COLO668 (cell line): ENCODE measurements around the gene MECP2.

Experiments
- DNase-seq: peaks from one replicate; lab custom pipeline; 2025; ENCODE audit not compliant: unreplicated experiment; lab: John Stamatoyannopoulos, UW

Gene MECP2

GRCh38 chrX:154116426-154117211 lies 19.1 kb upstream of the MECP2 start:
- no peak for DNase-seq

GRCh38 chrX:154115750-154116149 lies 18.2 kb upstream of the MECP2 start:
- DNase-seq: no peak

- DNase-seq: no peak
Measured at GRCh38 chrX:154115071-154115470, 17.6 kb upstream of the MECP2 start.

GRCh38 chrX:154114652-154115051 lies 17.1 kb upstream of the MECP2 start:
- DNase-seq: no peak

GRCh38 chrX:154113729-154114128 lies 16.2 kb upstream of the MECP2 start:
- DNase-seq: no peak

- DNase-seq: no peak
Measured at GRCh38 chrX:154098551-154098950, 1.0 kb upstream of the MECP2 start.

- peak; percentile 88 for DNase-seq
Measured at GRCh38 chrX:154097003-154097588, 421 bp downstream of the MECP2 start.

GRCh38 chrX:154096140-154097002 lies 1.1 kb downstream of the MECP2 start:
- peak; percentile 34 for DNase-seq

- no peak for DNase-seq
Measured at GRCh38 chrX:154094833-154095232, 2.7 kb downstream of the MECP2 start.

- no peak for DNase-seq
Measured at GRCh38 chrX:154093965-154094364, 3.6 kb downstream of the MECP2 start.

GRCh38 chrX:154092371-154092770 lies 5.1 kb downstream of the MECP2 start:
- no peak for DNase-seq

- no peak for DNase-seq
Measured at GRCh38 chrX:154091678-154092077, 5.8 kb downstream of the MECP2 start.

- no peak for DNase-seq
Measured at GRCh38 chrX:154090731-154091130, 6.8 kb downstream of the MECP2 start.

GRCh38 chrX:154084449-154085300 lies 12.8 kb downstream of the MECP2 start:
- DNase-seq: no peak

GRCh38 chrX:154083126-154083517 lies 14.4 kb downstream of the MECP2 start:
- no peak for DNase-seq

- no peak for DNase-seq
Measured at GRCh38 chrX:154082396-154083125, 15.0 kb downstream of the MECP2 start.

- DNase-seq: no peak
Measured at GRCh38 chrX:154077101-154077500, 20.4 kb downstream of the MECP2 start.

GRCh38 chrX:154074199-154074598 lies 23.3 kb downstream of the MECP2 start:
- no peak for DNase-seq

- DNase-seq: no peak
Measured at GRCh38 chrX:154072192-154072591, 25.3 kb downstream of the MECP2 start.

- DNase-seq: no peak
Measured at GRCh38 chrX:154068560-154068959, 29.0 kb downstream of the MECP2 start.
